Panc1 (cell line): ENCODE data around the gene DOCK3. TPM values are rescaled to one million over a fixed set of nuclear protein-coding genes. Genes with fewer than 3 reads are reported as not detected.
"Not testable (repeated sequence)": the region's sequence is repeated elsewhere in the genome, so short reads cannot be mapped to it uniquely, and the experiment has no call there.

Experiments
- ATAC-seq: fragments of 200-7000 bp; cut with Tn5 transposase; 2 replicates; pipeline ENCODE4 v1.9.1; 2020; ENCODE audit warnings: mild to moderate bottlenecking, moderate library complexity
- BruUV-seq: library from RNA; stranded (reverse); fragments of 400-500 nt; replicated peaks from 2 replicates; lab custom pipeline; 2021; lab: Mats Ljungman, UMichigan
- CTCF ChIA-PET: fragments of 300-600 bp; sonication (Branson Sonifier 250); formaldehyde crosslinking; loops from one replicate; lab custom pipeline; 2022; ENCODE audit warnings: antibody characterized with exemption; lab: Charles Lee
- POLR2A ChIA-PET: fragments of 300-600 bp; sonication (Branson Sonifier 250); formaldehyde crosslinking; loops from one replicate; lab custom pipeline; 2022; ENCODE audit warnings: antibody characterized with exemption; lab: Charles Lee
- DNase-seq: peaks from one replicate; pipeline ENCODE4 v3.0.0-alpha.2; 2010; ENCODE audit warnings: low read depth, low spot score
- H3K27ac ChIP-seq: 2 replicates; pipeline ENCODE4 v1.5.1; 2011; ENCODE audit warnings: mild to moderate bottlenecking, low read length, inconsistent platforms
- H3K27me3 ChIP-seq: fragments of 200-500 bp; sonication (Bioruptor generic); 2 replicates; pipeline ENCODE4 v1.6.0; 2014; ENCODE audit warnings: low read length, inconsistent platforms; ENCODE audit not compliant: control insufficient read depth, insufficient read depth
- H3K36me3 ChIP-seq: fragments of 200-500 bp; sonication (Bioruptor generic); 2 replicates; pipeline ENCODE4 v1.5.1; 2014; ENCODE audit warnings: inconsistent platforms, mild to moderate bottlenecking, low read length, moderate library complexity; ENCODE audit not compliant: control insufficient read depth, insufficient read depth
- H3K4me1 ChIP-seq: 2 replicates; pipeline ENCODE4 v1.5.1; 2011; ENCODE audit warnings: inconsistent platforms, mild to moderate bottlenecking, low read length, moderate library complexity; ENCODE audit not compliant: control insufficient read depth, insufficient read depth
- H3K4me3 ChIP-seq, 2 experiments: 2 replicates each; pipeline ENCODE4 v1.5.1; 2011 to 2012; ENCODE audit warnings: low read depth in 2 of 2, low read length in 2 of 2, mild to moderate bottlenecking in 2 of 2, inconsistent platforms in 1 of 2, moderate library complexity in 1 of 2
- H3K9me3 ChIP-seq: fragments of 200-500 bp; sonication (Bioruptor generic); 2 replicates; pipeline ENCODE4 v1.5.1; 2014; ENCODE audit warnings: low read depth, mild to moderate bottlenecking, inconsistent platforms, low read length, moderate library complexity; ENCODE audit not compliant: control insufficient read depth, insufficient read depth
- POLR2AphosphoS5 ChIP-seq: IDR thresholded peaks from 2 replicates; pipeline ENCODE4 v1.6.1; 2012; ENCODE audit warnings: mild to moderate bottlenecking, low read depth, low read length, moderate library complexity
- REST ChIP-seq, 2 experiments: IDR thresholded peaks; 2 replicates each; pipeline ENCODE4 v1.6.1; 2011 to 2012; ENCODE audit warnings: low read depth in 2 of 2, control low read depth in 1 of 2, low read length in 1 of 2, mild to moderate bottlenecking in 1 of 2, moderate library complexity in 1 of 2; ENCODE audit not compliant: insufficient read depth in 1 of 2
- SIN3A ChIP-seq: IDR thresholded peaks from 2 replicates; pipeline ENCODE4 v1.6.1; 2012; ENCODE audit warnings: low read depth, mild to moderate bottlenecking, low read length, moderate library complexity, borderline replicate concordance; ENCODE audit not compliant: insufficient read depth
- TCF7L2 ChIP-seq: IDR thresholded peaks from 2 replicates; pipeline ENCODE4 v1.6.1; 2011; ENCODE audit warnings: mild to moderate bottlenecking, low read depth, low read length, inconsistent platforms
- in situ Hi-C: cut with HindIII; loops from 2 replicates; pipeline ENCODE4 v1.10.0; 2016; ENCODE audit warnings: low sequenced_read_pairs, low pct_unique_long_range_greater_than_20kb
- intact Hi-C: fragments of 100-400 bp; cut with micrococcal nuclease; formaldehyde crosslinking; loops from one replicate; pipeline ENCODE4 v1.10.0; 2022; ENCODE audit not compliant: unreplicated experiment
- total RNA-seq: library from RNA; stranded (reverse); gene quantifications from one replicate; pipeline ENCODE4 v1.2.1, GENCODE V29; 2021; ENCODE audit not compliant: unreplicated experiment
- TF ChIP-seq, protein P1 (sequence below): fragments of 450-650 bp; IDR thresholded peaks from 2 replicates; pipeline ENCODE4 v1.5.1; 2017; ENCODE audit warnings: mild to moderate bottlenecking

DOCK3 gene
- total RNA-seq, 1 experiment from 2014 or later: 0.21 TPM

- ATAC-seq: no peak
- DNase-seq: no peak
These were observed 187.5 kb downstream of the DOCK3 start for GRCh38 chr3:50862221-50862620.

GRCh38 chr3:50873376-50874157, 198.8 kb downstream of the DOCK3 start:
- intact Hi-C loops (no loop called here), in situ Hi-C loops (no loop called here)
- POLR2A ChIA-PET: no interaction called here
- CTCF ChIA-PET: no interaction called here
- Histone ChIP-seq H3K27me3 (no peaks in the 10 kb centered on the region; the same call in 1 of the 2 replicates), H3K4me3 (no peak overlapping the region), H3K36me3 (no peaks in the 10 kb centered on the region), H3K4me1 (no peaks in the 10 kb centered on the region), H3K27ac (no peak overlapping the region), H3K9me3 (no peaks in the 10 kb centered on the region)
- DNase-seq (no peak), ATAC-seq (no peak)
- no TSS peak for BruUV-seq
- TF ChIP-seq, protein P1, sequence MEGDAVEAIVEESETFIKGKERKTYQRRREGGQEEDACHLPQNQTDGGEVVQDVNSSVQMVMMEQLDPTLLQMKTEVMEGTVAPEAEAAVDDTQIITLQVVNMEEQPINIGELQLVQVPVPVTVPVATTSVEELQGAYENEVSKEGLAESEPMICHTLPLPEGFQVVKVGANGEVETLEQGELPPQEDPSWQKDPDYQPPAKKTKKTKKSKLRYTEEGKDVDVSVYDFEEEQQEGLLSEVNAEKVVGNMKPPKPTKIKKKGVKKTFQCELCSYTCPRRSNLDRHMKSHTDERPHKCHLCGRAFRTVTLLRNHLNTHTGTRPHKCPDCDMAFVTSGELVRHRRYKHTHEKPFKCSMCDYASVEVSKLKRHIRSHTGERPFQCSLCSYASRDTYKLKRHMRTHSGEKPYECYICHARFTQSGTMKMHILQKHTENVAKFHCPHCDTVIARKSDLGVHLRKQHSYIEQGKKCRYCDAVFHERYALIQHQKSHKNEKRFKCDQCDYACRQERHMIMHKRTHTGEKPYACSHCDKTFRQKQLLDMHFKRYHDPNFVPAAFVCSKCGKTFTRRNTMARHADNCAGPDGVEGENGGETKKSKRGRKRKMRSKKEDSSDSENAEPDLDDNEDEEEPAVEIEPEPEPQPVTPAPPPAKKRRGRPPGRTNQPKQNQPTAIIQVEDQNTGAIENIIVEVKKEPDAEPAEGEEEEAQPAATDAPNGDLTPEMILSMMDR: no peak
- TF ChIP-seq REST (IDR thresholded peaks at IDR 0.05; ENCODE audit: insufficient read depth in 1 of 2, low read depth in 2 of 2, low read length in 1 of 2) (no peak), TCF7L2 (no peak), POLR2AphosphoS5 (no peak), SIN3A (no peak)

More at GRCh38 chr3:50862221-50862620, 187.5 kb downstream of the DOCK3 start:
- BruUV-seq: no TSS peak
- POLR2A ChIA-PET: no interaction called here
- H3K27me3 ChIP-seq: no peaks in the 10 kb centered on the region
- CTCF ChIA-PET: no interaction called here
- in situ Hi-C loops: no loop called here
- no peaks in the 10 kb centered on the region for H3K4me1 ChIP-seq
- intact Hi-C loops: no loop called here
- H3K9me3 ChIP-seq: no peaks in the 10 kb centered on the region
- no peaks in the 10 kb centered on the region for H3K36me3 ChIP-seq
- H3K4me3 ChIP-seq: no peak overlapping the region
- H3K27ac ChIP-seq: no peak overlapping the region
- TF ChIP-seq REST (IDR thresholded peaks at IDR 0.05; ENCODE audit: insufficient read depth in 1 of 2, low read depth in 2 of 2, low read length in 1 of 2) (no peak), TCF7L2 (no peak), POLR2AphosphoS5 (no peak), SIN3A (no peak)
- TF ChIP-seq, protein P1: no peak

DNA sequence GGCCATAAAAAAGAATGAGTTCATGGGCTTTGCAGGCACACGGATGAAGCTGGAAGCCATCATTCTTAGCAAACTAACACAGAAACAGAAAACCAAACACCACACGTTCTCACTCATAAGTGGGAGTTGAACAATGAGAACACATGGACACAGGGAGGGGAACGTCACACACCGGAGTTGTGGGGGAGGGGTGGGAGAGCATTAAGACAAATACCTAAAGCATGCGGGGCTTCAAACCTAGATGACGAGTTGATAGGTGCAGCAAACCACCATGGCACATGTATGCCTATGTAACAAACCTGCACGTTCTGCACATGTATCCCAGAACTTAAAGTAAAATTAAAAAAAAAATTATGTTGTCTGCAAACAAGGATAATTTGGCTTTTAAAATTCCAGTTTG, 200.1 kb downstream of the DOCK3 start:
- H3K27ac ChIP-seq, in situ Hi-C loops, H3K36me3 ChIP-seq, H3K9me3 ChIP-seq, H3K4me3 ChIP-seq, H3K27me3 ChIP-seq, H3K4me1 ChIP-seq, intact Hi-C loops, DNase-seq, ATAC-seq, BruUV-seq, CTCF ChIA-PET: not testable (repeated sequence)
- POLR2A ChIA-PET: interaction anchor here (0.7 kb wide), 1 partner anchor 432 kb away, joined by 5 read pairs; no protein-coding TSS in a partner anchor
